Measurements from ENCODE around the gene BDH1.

DNA sequence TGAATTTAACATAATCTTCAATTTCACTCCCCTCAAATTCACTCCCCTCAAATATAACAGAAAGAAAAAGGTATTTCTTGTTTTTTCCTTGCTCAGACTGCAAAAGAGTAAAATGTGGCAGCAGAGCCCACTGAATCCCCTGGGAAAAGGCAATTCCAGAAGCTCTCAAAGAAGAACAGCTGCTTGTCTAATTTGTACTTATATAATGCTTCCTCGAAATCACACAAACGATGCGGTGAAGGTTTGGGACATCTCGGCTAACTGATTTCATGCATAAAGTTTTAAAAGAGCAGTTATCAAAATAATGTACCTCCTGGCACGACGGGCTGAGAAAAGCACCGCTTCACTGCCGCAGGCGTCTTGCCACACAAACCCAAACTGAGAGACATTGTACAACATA, 10.7 kb downstream of the BDH1 start:
- TF ChIP-seq, protein P1, sequence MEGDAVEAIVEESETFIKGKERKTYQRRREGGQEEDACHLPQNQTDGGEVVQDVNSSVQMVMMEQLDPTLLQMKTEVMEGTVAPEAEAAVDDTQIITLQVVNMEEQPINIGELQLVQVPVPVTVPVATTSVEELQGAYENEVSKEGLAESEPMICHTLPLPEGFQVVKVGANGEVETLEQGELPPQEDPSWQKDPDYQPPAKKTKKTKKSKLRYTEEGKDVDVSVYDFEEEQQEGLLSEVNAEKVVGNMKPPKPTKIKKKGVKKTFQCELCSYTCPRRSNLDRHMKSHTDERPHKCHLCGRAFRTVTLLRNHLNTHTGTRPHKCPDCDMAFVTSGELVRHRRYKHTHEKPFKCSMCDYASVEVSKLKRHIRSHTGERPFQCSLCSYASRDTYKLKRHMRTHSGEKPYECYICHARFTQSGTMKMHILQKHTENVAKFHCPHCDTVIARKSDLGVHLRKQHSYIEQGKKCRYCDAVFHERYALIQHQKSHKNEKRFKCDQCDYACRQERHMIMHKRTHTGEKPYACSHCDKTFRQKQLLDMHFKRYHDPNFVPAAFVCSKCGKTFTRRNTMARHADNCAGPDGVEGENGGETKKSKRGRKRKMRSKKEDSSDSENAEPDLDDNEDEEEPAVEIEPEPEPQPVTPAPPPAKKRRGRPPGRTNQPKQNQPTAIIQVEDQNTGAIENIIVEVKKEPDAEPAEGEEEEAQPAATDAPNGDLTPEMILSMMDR (IDR thresholded peaks at IDR 0.05; ENCODE audit: insufficient read depth, low read length, poor library complexity, severe bottlenecking): no peak
- TF ChIP-seq EZH2phosphoT487 (conservative IDR thresholded peaks at IDR 0.05; ENCODE audit: low read length): no peak

Measured in SU-DHL-6 (cell line).